Pancreas (tissue), 10 donors: ENCODE data around the gene TEX22. TPM values are rescaled to one million over a fixed set of nuclear protein-coding genes. Genes with fewer than 3 reads are reported as not detected.

Experiments
- ATAC-seq, 4 donors: fragments of 200-7000 bp; cut with Tn5 transposase; one replicate each; pipeline versions ENCODE4 v1.8.0 to v1.9.1; 2020; ENCODE audit warnings: mild to moderate bottlenecking in 4 of 4, moderate library complexity in 4 of 4
- DNase-seq, 6 donors: peaks; one replicate each; pipeline ENCODE4 v3.0.0-alpha.2; 2020
- FAIRE-seq: peaks from 2 replicates; lab custom pipeline; 2012; peaks lifted over from hg19 to GRCh38; lab: Jason Lieb, UNC
- H3K27ac ChIP-seq, 4 donors: fragments of 200-600 bp; sonication (generic); 1 replicate in 3 of 4; 2 replicates in 1 of 4; pipeline versions ENCODE4 v1.5.0 to v1.8.0; 2020
- H3K27me3 ChIP-seq, 4 donors: fragments of 200-600 bp; one replicate each; pipeline ENCODE4 v1.8.0; 2021
- H3K36me3 ChIP-seq, 3 donors: fragments of 200-600 bp; sonication (generic) in 1 of 3; one replicate each; pipeline versions ENCODE4 v1.5.0 to v1.8.0; 2020 to 2021
- H3K4me1 ChIP-seq, 3 donors: fragments of 200-600 bp; one replicate each; pipeline ENCODE4 v1.8.0; 2021
- H3K4me3 ChIP-seq, 4 donors: fragments of 200-600 bp; sonication (generic) in 2 of 4; one replicate each; pipeline versions ENCODE4 v1.5.0 to v1.8.0; 2020 to 2021
- H3K9me3 ChIP-seq, 4 donors: fragments of 200-600 bp; one replicate each; pipeline ENCODE4 v1.8.0; 2021
- CTCF ChIP-seq, 4 donors: fragments of 200-600 bp; sonication (generic) in 3 of 4; IDR thresholded peaks; one replicate each; pipeline versions ENCODE4 v1.5.0 to v1.8.0; 2021; ENCODE audit warnings: antibody characterized with exemption in 4 of 4
- WGBS, 2 donors: extraction: QIAGEN DNeasy Blood & Tissue Kit; methylation state at CpG; one replicate each; pipeline ENCODE4 v1.1.7; 2013; 5-methylcytosine and 5-hydroxymethylcytosine counted together
- intact Hi-C, 3 donors: fragments of 100-400 bp; cut with DNase I; formaldehyde crosslinking; loops; one replicate each; pipeline versions ENCODE4 v1.11.1 to v1.14.2; 2022
- polyA plus RNA-seq, 2 donors: library from polyadenylated mRNA; stranded (reverse); fragments of 200-250 nt; gene quantifications; one replicate each; pipeline ENCODE4 v1.2.3, GENCODE V29; 2013
- total RNA-seq, 6 donors: library from RNA; stranded (reverse); fragmentation: NEBNext Ultra II Directional in 4 of 6; extraction: Animal tissue kit (Norgen Biotek cat#: 25700) in 4 of 6; gene quantifications; one replicate each; pipeline versions ENCODE4 v1.2.1 to v1.2.4, GENCODE V29; 2021 to 2023
- donor health status: healthy with polysubstance abuse.
- donor health status: DM: no; HTN: no; CAD: no; lungs with moderate emphysema.
- donor health status: DM: no; HTN: no; CAD: no.
- donor health status: control.
- donor health status: control.
- donor health status: Bipolar disorder and iron deficiency.
- donor health status: DM: yes; HTN: yes; CAD: no.
- donor health status: DM: no; HTN: no; CAD: no.
- donor health status: DM: no; HTN: no; CAD: no.
- donor health status: DM: yes; HTN: yes; CAD: no.

Gene TEX22
- total and polyA plus RNA-seq, 8 donors = 0.14 to 2.4 (median 1.1) TPM

- DNase-seq (peak in 1 of 6 donors; percentile 61), FAIRE-seq (no peak), ATAC-seq (no peak)
- intact Hi-C loops = no loop called here
- peaks cover 0 to under 1% (median 0%) of the 10 kb centered on the region in 3 donors for H3K36me3 ChIP-seq
- TF ChIP-seq CTCF (IDR thresholded peaks at IDR 0.05) = no peak
- no peaks in the 10 kb centered on the region for H3K9me3 ChIP-seq
- no peaks in the 10 kb centered on the region for H3K27me3 ChIP-seq
- WGBS, 2 donors = 94% methylated on average over 17 to 18 of the region's 18 CpGs
- no peak overlapping the region for H3K27ac ChIP-seq
- H3K4me3 ChIP-seq = no peak overlapping the region
- no peaks in the 10 kb centered on the region for H3K4me1 ChIP-seq
Observed at GRCh38 chr14:105437723-105438500, 39.6 kb downstream of the TEX22 start.

- Histone ChIP-seq H3K36me3 (peaks cover 0 to 5% (median 0%) of the 10 kb centered on the region in 3 donors), H3K9me3 (no peaks in the 10 kb centered on the region), H3K4me1 (no peaks in the 10 kb centered on the region), H3K27ac (no peak overlapping the region), H3K27me3 (no peaks in the 10 kb centered on the region), H3K4me3 (no peak overlapping the region)
- FAIRE-seq (no peak), ATAC-seq (no peak), DNase-seq (peak in 1 of 6 donors; percentile 70)
- no peak for TF ChIP-seq CTCF (IDR thresholded peaks at IDR 0.05)
- WGBS, 2 donors = 94 to 95% methylated on average over 11 of the region's 11 CpGs
- intact Hi-C loops = no loop called here
Observed at GRCh38 chr14:105439179-105439578, 40.8 kb downstream of the TEX22 start.

GRCh38 chr14:105439710-105440553 is 41.6 kb downstream of the TEX22 start:
- FAIRE-seq (no peak), DNase-seq (peak in 1 of 6 donors; percentile 70), ATAC-seq (peak in 1 of 4 donors; percentile 16)
- H3K4me1 ChIP-seq = no peaks in the 10 kb centered on the region
- H3K4me3 ChIP-seq = no peak overlapping the region
- intact Hi-C loops = no loop called here
- peaks cover 0 to 5% (median 0%) of the 10 kb centered on the region in 3 donors for H3K36me3 ChIP-seq
- H3K27ac ChIP-seq = no peak overlapping the region
- TF ChIP-seq CTCF (IDR thresholded peaks at IDR 0.05) = no peak
- H3K27me3 ChIP-seq = no peaks in the 10 kb centered on the region
- H3K9me3 ChIP-seq = no peaks in the 10 kb centered on the region
- WGBS, 2 donors = 92% methylated on average over 33 of the region's 33 CpGs

GRCh38 chr14:105440554-105440900 is 42.2 kb downstream of the TEX22 start:
- ATAC-seq (no peak), FAIRE-seq (no peak)

More at GRCh38 chr14:105440554-105440900, 42.2 kb downstream of the TEX22 start:
- no peak overlapping the region for H3K27ac ChIP-seq
- DNase-seq = peak in 1 of 6 donors; percentile 74
- peaks cover 0 to 5% (median 0%) of the 10 kb centered on the region in 3 donors for H3K36me3 ChIP-seq
- H3K4me3 ChIP-seq = no peak overlapping the region
- H3K4me1 ChIP-seq = no peaks in the 10 kb centered on the region
- no peaks in the 10 kb centered on the region for H3K27me3 ChIP-seq
- WGBS, 2 donors = 93 to 95% methylated on average over 15 of the region's 15 CpGs
- intact Hi-C loops = no loop called here
- no peak for TF ChIP-seq CTCF (IDR thresholded peaks at IDR 0.05)
- no peaks in the 10 kb centered on the region for H3K9me3 ChIP-seq
